Superior temporal gyrus (tissue), 1 donor: Measurements from ENCODE around the gene DPEP3.
"Not testable (repeated sequence)": the region's sequence is repeated elsewhere in the genome, so short reads cannot be mapped to it uniquely, and the experiment has no call there.

Source experiments
- DNase-seq: peaks from one replicate; pipeline ENCODE4 v3.0.0-alpha.2; 2016; ENCODE audit errors: extremely low spot score

DPEP3 gene

DNA sequence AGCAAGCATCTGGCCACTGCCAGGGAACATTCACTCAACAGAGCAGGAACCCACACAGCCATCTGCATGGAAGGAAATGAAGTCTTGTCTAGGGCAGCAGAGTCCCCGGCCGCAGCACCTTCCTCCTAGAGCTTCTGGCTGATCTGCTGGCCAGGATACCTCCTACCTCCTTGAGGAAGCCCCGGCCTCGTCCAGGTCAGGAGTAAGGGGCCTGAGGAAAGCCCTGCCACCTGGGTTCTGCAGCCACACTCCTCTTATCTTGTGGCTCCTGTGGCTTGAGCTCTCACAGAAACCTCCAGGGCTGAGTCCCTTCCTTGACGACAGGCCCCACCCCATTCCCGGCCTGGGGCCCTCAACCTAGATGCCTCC lies 13.7 kb upstream of the DPEP3 start:
- DNase-seq, result not testable (repeated sequence)

DNA sequence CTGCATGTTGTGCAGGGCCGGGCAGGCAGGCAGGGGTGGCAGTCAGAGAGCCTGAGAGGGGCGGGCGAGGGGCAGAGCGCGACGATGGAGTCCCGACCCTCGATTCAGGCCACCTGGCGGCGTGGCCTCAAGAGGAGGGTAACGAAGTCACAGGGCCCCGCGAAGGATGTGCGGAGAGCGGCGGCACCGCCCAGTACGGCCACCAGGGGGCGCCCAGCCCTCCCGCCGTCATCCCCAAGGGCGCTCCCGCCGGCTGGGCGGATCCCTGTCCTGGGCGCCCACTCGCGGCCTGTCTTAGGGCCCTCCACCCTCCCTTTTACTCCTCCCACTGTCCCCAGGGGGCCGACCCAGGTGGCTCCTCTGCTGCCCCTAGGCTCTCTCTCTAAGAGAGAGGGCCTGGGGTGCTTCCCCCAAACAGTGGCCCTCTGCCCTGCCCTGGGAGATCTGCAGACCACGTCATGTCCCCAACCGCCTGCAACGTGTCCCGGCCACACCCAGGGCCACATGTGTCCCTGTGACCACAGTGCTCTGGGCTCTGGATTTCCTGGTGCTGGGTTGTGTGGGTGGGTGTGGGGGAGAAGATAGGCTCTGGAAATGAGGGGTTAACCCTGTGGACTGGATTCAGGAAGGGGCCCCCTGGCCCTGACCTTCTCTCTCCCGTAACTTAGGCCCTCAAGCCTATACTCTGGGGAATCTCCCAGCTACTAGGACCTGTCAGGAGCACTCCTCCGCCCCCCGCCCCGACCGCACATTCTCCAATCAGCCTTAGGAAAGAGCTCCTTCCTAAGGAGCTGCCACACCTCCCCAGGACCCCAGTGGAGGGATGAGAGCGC lies 13.1 kb upstream of the DPEP3 start:
- peak; percentile 58 for DNase-seq

DNA sequence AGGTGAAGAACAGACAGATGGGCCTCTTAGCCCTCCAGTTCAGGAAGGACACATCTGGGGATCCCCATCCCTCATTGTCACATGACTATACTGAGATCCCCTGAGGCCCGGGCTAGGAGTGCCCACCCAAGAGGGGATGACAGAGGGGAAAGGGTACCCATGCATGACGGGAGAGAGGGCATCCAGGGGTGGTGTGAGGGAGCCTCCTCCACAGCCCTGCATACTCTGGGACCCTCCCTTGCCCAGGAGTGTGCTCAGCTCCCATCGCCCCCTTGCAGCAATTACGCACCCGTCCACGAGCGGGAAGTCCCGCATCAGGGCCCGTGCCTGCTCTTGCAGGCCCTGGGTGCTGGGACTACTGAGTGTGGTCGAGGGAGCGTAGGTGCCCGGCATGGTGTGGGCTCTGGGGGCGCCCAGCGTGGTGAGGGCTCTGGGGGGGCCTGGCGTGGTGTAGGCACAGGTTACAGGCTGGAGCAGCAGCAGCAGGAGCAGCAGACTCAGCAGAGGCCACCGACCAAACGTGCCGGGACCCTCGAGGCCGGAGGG lies 12.4 kb upstream of the DPEP3 start:
- DNase-seq, result no peak

DNA sequence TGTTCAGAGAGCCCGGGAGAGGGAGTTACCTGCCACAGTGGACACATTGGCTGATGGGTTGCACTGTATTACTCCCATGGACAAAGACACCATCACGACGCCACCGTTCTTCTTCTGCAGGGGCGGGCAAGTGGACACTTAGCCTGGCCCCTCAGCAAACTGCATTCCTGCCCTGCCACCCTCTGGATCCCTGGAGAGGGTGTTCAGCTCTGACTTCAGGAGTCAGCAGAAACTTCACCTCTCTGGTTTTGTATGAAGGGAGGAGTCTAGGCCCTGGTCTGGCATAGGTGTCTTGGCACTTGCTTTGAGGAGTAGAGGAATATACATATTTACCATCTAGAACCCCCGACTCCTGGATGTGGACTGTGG lies 9.7 kb upstream of the DPEP3 start:
- no peak for DNase-seq

DNA sequence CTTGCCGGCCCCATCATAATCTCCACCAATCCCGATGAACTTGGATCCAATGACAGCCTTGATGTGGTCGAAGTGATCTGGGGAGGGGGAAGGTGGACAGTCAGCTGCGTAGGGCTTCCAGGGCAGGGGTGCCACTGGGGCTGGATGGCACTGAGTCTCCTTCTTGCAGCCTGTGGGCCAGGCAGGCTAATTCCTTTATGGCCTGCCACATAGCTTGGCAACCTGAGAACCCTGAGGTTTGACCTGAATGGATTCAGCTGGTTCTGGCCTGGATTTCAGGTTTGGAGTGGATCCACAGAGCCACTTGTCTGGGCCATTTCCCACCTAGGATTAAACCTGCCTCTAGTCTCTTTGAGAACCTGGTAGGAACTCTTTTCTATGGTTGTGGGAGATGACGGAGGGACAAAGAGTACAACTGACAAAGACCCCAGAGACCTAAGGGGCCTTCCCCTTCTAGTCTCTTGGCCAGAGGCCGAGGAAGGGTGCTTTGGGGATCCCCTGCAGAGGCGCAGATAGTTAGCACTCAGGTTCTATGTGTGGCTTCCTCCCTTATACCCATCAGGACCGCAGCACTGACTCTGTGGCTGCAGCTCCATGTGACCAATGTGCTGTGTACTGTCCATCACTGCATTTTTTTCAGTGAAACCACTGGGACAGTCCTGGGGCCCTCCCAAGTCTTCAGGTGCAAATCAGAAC lies 9.2 kb upstream of the DPEP3 start:
- no peak for DNase-seq

DNA sequence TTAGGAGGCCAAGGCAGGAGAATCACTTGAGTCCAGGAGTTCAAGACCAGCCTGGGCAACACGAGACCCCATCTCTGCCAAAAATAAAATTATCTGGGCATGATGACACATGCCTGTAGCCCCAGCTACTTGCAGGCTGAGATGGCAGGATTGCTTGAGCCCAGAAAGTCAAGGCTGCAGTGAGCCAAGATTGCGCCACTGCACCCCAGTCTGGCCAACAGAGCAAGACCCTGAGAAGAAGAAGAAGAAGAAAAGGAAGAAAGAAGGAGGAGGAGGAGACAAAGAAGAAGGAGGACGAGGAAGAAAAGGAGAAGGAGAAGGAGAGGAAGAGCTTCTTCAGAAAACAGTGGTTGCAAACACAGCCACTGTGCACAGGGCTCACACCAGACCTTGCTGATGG lies 8.4 kb upstream of the DPEP3 start:
- DNase-seq, result no peak

DNA sequence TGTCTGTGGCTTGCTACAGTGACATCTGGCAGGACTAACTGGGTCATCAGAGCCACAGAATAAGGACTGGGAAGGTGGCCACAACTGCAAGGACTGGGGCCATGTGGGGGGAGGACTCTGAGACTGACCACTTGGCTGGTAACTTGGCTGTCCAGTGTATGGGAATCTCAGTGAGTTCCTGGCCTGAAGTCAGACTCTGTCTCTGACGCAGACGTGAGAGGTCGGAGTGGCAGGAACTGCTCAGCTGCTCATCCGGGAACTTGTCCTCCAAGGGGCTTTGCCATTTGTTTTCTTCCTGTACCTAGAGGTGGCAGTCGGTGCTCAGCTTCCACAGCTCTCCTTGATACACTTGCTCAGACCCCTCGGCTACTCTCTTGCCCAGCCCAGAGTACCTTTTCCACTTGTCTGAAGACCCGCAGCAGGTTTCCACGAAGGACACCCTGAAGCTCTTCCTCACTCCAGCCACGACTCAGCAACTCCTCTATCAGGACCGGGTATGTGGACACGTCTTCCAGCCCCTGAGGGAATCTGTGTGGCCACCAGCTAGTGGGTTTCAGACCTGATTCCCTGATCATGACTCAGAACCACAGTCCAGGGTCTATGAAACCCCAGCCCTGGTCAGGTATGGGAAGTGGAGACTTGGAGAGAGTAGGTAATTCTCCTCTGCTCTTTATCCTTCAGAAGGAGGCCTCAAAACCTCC lies 7.3 kb upstream of the DPEP3 start:
- no peak for DNase-seq

DNA sequence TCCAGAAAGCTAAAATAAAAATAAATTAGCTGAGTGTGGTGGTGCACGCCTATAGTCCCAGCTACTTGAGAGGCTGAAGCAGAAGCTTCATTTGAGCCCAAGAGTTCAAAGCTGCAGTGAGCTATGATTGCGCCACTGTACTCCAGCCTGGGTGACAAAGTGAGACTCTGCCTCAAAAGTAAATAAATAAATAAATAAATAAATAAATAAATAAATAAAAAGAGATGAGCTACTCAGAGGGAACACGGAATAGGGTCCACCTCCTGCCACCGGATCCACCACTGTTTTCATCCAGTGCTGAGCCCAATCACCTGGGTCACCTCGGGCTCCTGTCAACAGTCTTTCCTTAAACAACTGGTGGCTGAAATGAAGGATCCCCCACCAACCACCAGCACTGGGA lies 6.7 kb upstream of the DPEP3 start:
- no peak for DNase-seq

DNA sequence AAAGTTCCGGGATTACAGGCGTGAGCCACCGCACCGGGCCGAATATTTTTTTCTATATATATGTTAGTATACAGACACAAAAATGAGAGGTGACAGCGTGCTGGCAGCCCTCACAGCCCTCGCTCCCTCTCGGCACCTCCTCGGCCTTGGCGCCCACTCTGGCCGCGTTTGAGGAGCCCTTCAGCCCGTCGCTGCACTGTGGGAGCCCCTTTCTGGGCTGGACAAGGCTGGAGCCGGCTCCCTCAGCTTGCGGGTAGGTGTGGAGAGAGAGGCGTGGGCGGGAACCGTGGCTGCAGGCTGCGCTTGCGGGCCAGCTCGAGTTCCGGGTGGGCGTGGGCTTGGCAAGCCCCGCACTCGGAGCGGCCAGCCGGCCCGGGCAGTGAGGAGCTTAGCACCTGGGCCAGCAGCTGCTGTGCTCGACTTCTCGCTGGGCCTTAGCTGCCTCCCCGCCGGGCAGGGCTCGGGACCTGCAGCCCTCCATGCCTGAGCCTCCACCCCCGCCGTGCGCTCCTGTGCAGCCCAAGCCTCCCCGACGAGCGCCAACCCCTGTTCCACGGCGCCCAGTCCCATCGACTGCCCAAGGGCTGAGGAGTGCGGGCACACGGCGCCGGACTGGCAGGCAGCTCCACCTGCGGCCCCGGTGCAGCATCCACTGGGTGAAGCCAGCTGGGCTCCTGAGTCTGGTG lies 1.9 kb upstream of the DPEP3 start:
- DNase-seq, result no peak

DNA sequence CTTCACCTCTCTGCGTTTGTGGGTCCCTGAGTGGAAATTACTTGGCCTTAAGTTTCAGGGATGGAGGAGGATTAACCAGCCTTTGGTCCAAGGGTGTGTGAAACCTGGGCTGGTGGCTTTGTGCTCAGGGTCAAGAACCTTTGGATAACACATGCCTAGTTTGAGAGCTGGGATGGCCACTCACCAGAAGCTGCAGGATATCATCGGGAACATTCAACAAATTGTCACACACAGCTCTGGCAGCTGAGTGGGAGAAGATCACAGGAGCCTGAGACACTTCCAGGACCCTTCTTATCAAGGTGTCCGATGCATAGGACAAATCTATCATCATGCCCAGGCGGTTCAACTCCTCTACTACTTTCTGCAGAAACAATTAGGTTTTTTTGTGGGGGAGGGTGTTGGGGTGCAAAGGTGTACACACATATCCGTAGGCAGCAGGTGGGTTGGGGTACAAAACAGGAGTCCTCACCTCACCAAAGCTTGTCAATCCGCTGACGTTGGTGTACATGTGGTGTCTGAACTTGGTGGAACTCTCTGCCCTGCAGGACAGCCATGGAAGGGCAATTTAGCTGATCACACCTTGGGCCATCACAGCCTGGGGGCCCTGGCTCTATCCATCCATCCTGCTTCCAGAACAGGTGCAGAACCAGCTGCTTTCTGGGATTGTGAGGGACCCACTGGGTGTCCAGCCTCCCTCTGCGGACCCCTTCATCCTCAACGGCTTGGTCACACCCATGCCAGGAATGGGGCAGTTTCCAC lies 2.7 kb downstream of the DPEP3 start:
- DNase-seq, result no peak

DNA sequence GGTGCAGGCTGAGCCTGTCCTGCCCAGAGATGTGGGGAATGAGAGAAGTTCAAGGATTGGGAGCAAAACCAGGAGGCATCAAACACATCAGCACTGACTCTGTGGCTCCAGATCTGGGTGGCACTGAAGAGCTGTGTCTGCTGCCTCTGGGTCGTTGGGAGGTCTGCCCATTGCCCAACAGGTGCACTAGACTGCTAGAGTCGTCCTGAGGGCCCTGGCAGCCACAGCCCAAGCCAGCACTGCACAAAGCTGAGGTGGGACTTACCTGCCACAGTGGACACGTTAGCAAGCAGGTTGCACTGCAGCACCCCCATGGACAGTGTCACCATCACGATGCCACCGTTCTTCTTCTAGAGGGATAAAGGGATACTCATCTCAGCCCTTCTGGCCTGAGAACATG lies 3.3 kb downstream of the DPEP3 start:
- DNase-seq, result no peak

DNA sequence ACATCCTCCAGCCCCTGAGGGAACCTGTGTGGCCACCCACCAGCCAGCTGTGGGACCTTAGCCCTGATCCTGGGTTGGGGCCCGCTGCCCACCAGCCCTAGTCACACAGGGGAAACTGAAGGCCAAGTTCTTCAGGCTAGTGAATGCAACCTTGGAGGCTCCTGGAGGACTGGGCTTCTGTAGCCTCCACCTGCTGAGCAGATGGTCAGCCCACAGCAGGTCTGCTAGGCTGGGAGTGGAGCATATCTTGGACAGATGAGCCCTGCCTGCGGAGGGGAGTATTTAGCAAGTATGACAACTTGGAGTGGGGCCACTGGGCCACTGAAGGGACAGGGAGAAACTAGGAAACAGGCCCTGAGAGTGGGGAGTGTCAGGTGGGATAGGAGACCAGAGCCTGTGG lies 4.1 kb downstream of the DPEP3 start:
- no peak for DNase-seq

DNA sequence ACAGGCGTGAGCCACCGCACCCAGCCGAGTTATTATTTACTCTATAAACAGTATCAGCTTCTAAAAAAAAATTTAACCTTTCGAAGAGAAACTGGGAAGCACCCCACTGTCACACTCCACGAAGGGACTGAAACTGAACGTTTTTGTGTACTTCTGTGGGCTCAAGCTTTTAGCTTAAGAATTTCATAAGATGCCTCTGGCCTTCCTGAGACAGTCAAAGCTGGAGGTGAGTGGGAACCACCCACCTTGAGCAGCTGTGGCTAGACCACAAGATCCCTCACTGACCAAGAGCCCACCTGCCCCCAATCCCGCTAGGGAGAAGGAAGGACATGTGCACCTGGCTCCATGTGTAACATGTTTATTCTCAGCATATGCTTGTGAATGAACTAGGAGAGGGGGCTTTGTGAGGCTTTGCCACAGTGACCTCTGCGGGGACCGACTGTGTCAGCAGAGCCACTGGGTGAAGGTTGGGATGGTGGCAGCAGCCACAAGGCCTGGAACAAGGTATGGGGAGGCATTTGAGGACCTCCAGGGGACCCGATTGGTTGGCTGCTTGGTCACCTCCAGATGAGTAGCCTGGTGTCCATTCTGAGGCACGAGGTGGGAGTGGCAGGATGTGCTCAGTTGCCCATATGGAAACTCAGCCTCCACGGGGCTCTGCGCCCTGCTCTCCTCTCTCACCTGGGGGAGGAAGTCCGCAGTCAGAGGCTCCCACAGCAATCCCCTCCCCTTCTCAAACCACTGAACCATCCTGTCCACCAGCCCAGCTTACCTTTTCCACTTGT lies 4.8 kb downstream of the DPEP3 start:
- no peak for DNase-seq

DNA sequence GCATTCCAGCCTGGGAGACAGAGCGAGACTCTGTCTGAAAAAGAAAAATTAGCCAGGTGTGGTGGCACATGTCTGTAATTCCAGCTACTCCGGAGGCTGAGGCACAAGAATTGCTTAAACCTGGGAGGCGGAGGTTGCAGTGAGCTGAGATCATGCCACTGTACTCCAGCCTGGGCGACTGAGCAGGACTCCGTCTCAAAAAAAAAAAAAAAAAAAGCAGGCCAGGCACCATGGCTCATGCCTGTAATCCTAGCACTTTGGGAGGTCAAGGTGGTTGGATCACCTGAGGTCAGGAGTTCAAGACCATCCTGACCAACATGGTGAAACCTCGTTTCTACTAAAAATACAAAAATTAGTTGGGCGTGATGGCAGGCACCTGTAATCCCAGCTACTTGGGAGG lies 8.0 kb downstream of the DPEP3 start:
- not testable (repeated sequence) for DNase-seq

DNA sequence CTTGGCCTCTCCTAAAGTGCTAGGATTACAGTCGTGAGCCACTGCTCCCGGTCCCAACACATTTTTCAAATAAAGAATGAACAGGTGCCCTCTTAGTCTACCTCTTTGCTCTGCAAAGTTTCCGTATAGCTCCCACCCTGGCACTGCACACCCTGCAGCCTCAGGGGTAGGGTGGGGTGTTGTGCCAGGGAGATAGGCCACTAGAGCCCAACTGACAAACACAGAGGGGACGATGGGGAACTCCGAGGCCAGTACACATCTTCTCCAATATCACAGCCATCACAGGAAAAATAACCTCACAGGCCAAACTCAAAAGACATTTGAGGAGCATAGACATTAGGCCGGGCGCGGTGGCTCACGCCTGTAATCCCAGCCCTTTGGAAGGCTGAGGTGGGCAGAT lies 9.2 kb downstream of the DPEP3 start:
- no peak for DNase-seq

DNA sequence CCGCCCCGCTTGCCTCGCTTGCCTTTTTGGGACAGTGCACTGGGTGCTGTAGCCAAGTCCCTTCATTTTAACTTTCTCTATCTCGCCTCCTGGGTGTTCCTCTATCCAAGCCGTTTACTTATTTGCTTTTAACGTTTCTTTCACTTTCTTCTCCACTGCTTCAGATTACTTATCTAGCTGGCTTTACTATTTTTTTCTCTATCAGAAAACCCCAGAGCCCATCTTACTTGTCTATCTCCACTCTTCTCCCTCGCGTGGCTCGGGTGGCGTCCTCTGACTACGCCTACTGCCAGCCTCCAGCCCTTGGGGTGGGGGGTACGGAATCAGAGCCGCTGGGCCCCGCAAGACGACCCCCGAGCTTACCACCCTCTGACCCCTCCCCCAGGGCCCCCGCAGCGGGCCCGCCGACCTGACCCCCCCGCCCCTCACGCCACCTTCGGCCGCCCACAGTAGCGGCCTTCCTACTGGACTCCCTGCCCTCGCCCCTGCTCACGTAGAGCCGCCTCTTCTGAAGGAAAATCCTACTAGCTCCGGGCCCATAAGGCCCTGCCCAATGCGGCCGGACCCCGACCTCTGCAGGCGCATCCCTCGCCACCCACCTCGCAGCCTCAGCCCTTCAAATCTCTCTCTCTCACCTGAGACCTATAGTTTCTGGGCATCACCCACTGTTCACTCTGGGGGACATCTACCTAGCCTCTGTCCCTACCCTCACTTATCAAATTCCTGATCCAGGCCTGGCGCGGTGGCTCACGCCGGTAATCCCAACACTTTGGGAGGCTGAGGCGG lies 10.9 kb downstream of the DPEP3 start:
- DNase-seq, result no peak

DNA sequence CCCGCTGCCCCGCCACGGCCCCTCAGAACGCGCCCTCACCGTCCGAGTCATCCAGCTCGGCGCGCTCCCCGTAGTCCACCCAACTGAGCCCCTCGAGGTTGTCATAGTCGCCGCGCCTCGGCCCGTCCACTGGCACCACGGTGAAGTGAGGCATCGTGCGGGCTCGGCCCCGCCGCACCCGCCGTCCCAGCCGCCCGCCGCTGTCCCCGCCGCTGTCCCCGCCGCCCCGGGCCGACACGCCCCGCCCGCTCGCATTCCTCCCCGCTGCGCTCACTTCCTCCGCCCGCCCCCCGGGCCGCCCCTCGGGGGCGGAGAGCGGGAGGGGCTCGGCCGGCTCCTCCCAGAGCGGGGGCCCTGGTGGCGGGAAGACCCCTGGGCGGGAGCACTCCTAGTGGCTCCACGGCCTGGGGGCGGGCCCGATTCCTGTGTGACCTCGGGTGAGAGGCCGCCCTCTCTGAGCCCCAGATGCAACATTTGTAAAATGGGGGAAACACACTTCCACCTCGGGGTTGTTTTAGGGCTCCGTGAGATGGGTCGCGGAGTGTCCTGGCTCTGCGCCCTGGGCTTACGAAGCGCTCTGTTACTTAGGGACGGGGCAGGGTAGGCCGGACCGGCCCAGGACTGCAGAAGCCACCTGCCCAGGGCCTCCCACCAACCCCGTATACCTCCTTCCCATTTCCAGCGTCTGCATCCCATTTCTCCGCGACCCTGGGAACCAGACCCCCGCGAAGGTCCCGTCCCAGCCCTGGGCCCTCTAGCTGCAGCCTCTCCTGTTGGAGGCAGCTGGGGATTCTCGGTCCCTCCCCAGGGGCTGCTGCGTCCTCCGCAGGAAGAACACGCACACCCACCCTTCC lies 11.7 kb downstream of the DPEP3 start, which contains the start of gene SLC12A4:
TSS of gene SLC12A4 (minus strand) at position 238 of the 854 bp plus-strand sequence. CDS start at position 154, 84 bp downstream.
- DNase-seq, result no peak

DNA sequence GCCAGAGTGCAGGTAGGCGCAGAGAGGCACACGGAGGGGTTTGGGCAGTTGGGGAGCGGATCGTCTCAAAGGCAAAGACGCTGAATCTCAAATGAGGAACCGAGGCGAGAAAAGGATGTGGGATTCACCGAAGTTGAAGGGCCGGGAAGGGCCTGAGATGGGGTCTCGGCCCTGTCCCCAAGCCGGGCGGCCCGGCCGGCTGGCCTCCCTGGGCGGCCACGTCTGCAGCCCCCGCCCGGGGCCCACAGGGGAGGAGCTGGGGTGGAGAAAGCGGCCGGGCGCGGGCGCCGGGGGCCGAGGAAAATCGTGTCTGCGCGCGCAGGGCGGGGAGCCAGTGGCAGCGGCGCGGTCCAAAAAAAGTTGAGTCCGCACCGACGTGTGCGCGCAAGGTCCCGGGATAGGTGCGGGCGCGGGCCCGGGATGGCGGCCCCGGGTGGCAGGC lies 12.3 kb downstream of the DPEP3 start:
- DNase-seq, result no peak
